AG09319 (cell line): ENCODE results near the gene PARP8.

Experiments used
- DNase-seq: peaks from one replicate; pipeline ENCODE4 v3.0.0-alpha.2; 2010; ENCODE audit warnings: low read depth; ENCODE audit errors: extremely low read depth
- CTCF ChIP-seq: IDR thresholded peaks from 2 replicates; pipeline ENCODE4 v1.5.1; 2011; ENCODE audit warnings: low read depth, mild to moderate bottlenecking, inconsistent platforms, low read length, moderate library complexity

Gene PARP8

GRCh38 chr5:50710838-50711237, 44.4 kb downstream of the PARP8 start:
- TF ChIP-seq CTCF: no peak

GRCh38 chr5:50711280-50711679, 44.8 kb downstream of the PARP8 start:
- no peak for TF ChIP-seq CTCF
- no peak for DNase-seq

More at GRCh38 chr5:50710838-50711237, 44.4 kb downstream of the PARP8 start:
- no peak for DNase-seq

- TF ChIP-seq CTCF: no peak
- no peak for DNase-seq
These were observed 46.0 kb downstream of the PARP8 start for GRCh38 chr5:50712479-50712878.

- DNase-seq: no peak
- TF ChIP-seq CTCF: no peak
These were observed 48.6 kb downstream of the PARP8 start for GRCh38 chr5:50715001-50715400.

GRCh38 chr5:50716134-50716533, 49.7 kb downstream of the PARP8 start:
- no peak for TF ChIP-seq CTCF
- DNase-seq: no peak

GRCh38 chr5:50717651-50718050, 51.2 kb downstream of the PARP8 start:
- DNase-seq: no peak
- no peak for TF ChIP-seq CTCF

- DNase-seq: no peak
These were observed 53.7 kb downstream of the PARP8 start for GRCh38 chr5:50720061-50720710.

More at GRCh38 chr5:50720061-50720710, 53.7 kb downstream of the PARP8 start:
- TF ChIP-seq CTCF: no peak
